ENCODE measurements around the gene TMEM250. TPM values are rescaled to one million over a fixed set of nuclear protein-coding genes. Genes with fewer than 3 reads are reported as not detected.

The TMEM250 gene
- total and polyA plus RNA-seq, 2 of the 4 experiments (the other 2 are of a cell fraction) = 14.0 to 17.5 TPM

DNA sequence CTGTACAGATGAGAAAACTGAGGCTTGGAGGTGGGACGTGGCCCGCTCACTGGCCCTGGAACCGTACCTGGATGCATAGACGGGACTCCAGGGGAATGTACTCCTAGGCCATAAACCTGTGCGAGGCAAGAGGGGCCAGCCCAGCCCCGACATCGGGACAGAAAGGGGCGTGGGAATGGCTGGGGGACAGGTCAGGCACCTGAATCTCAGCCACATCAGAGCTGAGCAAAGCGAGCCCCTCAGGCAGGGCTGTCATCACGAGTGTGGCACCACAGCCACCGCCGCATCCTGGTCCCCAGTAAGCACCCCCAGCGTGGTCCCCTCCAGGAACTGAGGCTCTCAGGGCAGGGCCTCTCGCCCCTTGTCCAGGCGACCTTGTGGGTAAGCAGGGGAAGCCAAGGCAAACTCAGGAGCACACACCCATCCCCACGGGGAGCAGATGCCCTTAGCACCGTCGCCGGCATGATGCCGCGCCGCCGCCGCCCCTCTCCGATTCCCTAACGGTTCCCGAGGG is 40.1 kb downstream of the TMEM250 start:
- Histone ChIP-seq H2AFZ (replicated peaks; ENCODE audit: low read length, poor library complexity) (no peak overlapping the region), H2BK20ac (ENCODE audit: low read depth, low read length) (no peak overlapping the region), H4K5ac (ENCODE audit: low read depth, low read length) (no peak overlapping the region), H3K4ac (ENCODE audit: low read depth, low read length) (no peak overlapping the region), H3K9ac (ENCODE audit: low read depth, low read length) (no peak overlapping the region), H4K91ac (ENCODE audit: insufficient read depth, low read depth, low read length) (no peak overlapping the region), H3K4me2 (ENCODE audit: low read depth, low read length) (no peak overlapping the region), H3K9me1 (ENCODE audit: insufficient read depth, low read length) (peaks cover 7% of the 10 kb centered on the region), H3K27me3 (ENCODE audit: control insufficient read depth, insufficient read depth, low read length) (no peaks in the 10 kb centered on the region), H2BK5ac (ENCODE audit: low read depth, low read length, poor library complexity, severe bottlenecking) (no peak overlapping the region), H4K8ac (ENCODE audit: low read depth in 2 of 2, low read length in 2 of 2) (no peak overlapping the region), H3K9me3 (ENCODE audit: control insufficient read depth, insufficient read depth, low read length) (no peaks in the 10 kb centered on the region), H3K79me1 (ENCODE audit: low read depth in 1 of 2, low read length in 2 of 2) (peaks cover 29 to 87% of the 10 kb centered on the region in 2 experiments), H2BK15ac (ENCODE audit: low read depth, low read length) (no peak overlapping the region), H3K18ac (ENCODE audit: low read depth, low read length) (no peak overlapping the region), H3K36me3 (ENCODE audit: control insufficient read depth, insufficient read depth, low read length) (peaks cover 16% of the 10 kb centered on the region), H3K14ac (replicated peaks; ENCODE audit: low read depth, low read length) (no peak overlapping the region), H3K27ac (ENCODE audit: insufficient read depth, low read length) (no peak overlapping the region), H2AK5ac (ENCODE audit: low read depth, low read length) (no peak overlapping the region), H3K4me1 (ENCODE audit: control insufficient read depth, insufficient read depth, low read length) (peaks cover 7% of the 10 kb centered on the region; the same call in 1 of the 2 replicates), H2BK120ac (ENCODE audit: low read depth, low read length) (no peak overlapping the region), H3K56ac (ENCODE audit: extremely low read depth, insufficient read depth, low read length) (no peak overlapping the region), H3K4me3 (ENCODE audit: insufficient read depth, low read depth, low read length) (no peak overlapping the region), H3K23ac (ENCODE audit: low read depth, low read length) (no peak overlapping the region), H2AK9ac (replicated peaks; ENCODE audit: low read depth, low read length, poor library complexity) (no peak overlapping the region), H4K20me1 (ENCODE audit: insufficient read depth, low read length) (peaks cover 89% of the 10 kb centered on the region)
- BruUV-seq (replicated peaks) = no TSS peak
- dilution Hi-C loops (cut with HindIII; ENCODE audit: low sequenced_read_pairs, unreplicated experiment) = no loop called here
- ChIA-PET POLR2A (ENCODE audit: unreplicated experiment) (no interaction called here), CTCF (no interaction called here)
- intact Hi-C loops (cut with micrococcal nuclease) = no loop called here
- in situ Hi-C loops (cut with MboI; ENCODE audit: low sequenced_read_pairs) = no loop called here
- WGBS, 2 experiments (ENCODE audit: extremely low coverage in 2 of 2, insufficient read length in 1 of 2) = 93% methylated on average over 8 of the region's 27 CpGs; no CpG with 5 or more reads in 1 of the 2 experiments
- TF ChIP-seq BHLHE40 (IDR thresholded peaks at IDR 0.05; ENCODE audit: low read depth, low read length) (no peak), RFX5 (IDR thresholded peaks at IDR 0.05; ENCODE audit: low read depth, low read length) (no peak), SMC3 (IDR thresholded peaks at IDR 0.05; ENCODE audit: low read depth, low read length) (no peak), NFE2L2 (IDR thresholded peaks at IDR 0.05; ENCODE audit: low read depth, low read length) (no peak), MAZ (IDR thresholded peaks at IDR 0.05; ENCODE audit: borderline replicate concordance, low read depth, low read length) (no peak), MAFK (IDR thresholded peaks at IDR 0.05; ENCODE audit: low read depth, low read length) (no peak), CEBPB (IDR thresholded peaks at IDR 0.05; ENCODE audit: low read depth, low read length) (no peak), CHD1 (IDR thresholded peaks at IDR 0.05; ENCODE audit: low read depth, low read length) (no peak), RCOR1 (IDR thresholded peaks at IDR 0.05; ENCODE audit: insufficient replicate concordance, low read length) (no peak), MXI1 (IDR thresholded peaks at IDR 0.05; ENCODE audit: borderline replicate concordance, low read depth, low read length) (no peak), RAD21 (IDR thresholded peaks at IDR 0.05; ENCODE audit: low read length) (no peak)
- TF ChIP-seq, protein P1, sequence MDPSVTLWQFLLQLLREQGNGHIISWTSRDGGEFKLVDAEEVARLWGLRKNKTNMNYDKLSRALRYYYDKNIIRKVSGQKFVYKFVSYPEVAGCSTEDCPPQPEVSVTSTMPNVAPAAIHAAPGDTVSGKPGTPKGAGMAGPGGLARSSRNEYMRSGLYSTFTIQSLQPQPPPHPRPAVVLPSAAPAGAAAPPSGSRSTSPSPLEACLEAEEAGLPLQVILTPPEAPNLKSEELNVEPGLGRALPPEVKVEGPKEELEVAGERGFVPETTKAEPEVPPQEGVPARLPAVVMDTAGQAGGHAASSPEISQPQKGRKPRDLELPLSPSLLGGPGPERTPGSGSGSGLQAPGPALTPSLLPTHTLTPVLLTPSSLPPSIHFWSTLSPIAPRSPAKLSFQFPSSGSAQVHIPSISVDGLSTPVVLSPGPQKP (IDR thresholded peaks at IDR 0.05; ENCODE audit: borderline replicate concordance, low read depth, low read length) = no peak
- ATAC-seq (ENCODE audit: low read depth) (no peak), DNase-seq (no peak)

Measured in IMR-90 (cell line).